ENCODE measurements around the gene GIGYF2. TPM values are rescaled to one million over a fixed set of nuclear protein-coding genes. Genes with fewer than 3 reads are reported as not detected.
A peak's percentile ranks its signal among the peaks of the same experiment; 100 is the strongest.

GIGYF2 gene
- total and polyA plus RNA-seq, 8 donors = 56.2 to 76.6 (median 62.4) TPM

GRCh38 chr2:232873292-232873908 is 176.3 kb downstream of the GIGYF2 start:
- H3K4me1 ChIP-seq = peaks cover 0 to 20% of the 10 kb centered on the region in 2 donors
- ATAC-seq = no peak
- no peak overlapping the region for H3K4me3 ChIP-seq
- H3K9me3 ChIP-seq = no peaks in the 10 kb centered on the region
- intact Hi-C loops (cut with DNase I) = no loop called here
- TF ChIP-seq, protein P1, sequence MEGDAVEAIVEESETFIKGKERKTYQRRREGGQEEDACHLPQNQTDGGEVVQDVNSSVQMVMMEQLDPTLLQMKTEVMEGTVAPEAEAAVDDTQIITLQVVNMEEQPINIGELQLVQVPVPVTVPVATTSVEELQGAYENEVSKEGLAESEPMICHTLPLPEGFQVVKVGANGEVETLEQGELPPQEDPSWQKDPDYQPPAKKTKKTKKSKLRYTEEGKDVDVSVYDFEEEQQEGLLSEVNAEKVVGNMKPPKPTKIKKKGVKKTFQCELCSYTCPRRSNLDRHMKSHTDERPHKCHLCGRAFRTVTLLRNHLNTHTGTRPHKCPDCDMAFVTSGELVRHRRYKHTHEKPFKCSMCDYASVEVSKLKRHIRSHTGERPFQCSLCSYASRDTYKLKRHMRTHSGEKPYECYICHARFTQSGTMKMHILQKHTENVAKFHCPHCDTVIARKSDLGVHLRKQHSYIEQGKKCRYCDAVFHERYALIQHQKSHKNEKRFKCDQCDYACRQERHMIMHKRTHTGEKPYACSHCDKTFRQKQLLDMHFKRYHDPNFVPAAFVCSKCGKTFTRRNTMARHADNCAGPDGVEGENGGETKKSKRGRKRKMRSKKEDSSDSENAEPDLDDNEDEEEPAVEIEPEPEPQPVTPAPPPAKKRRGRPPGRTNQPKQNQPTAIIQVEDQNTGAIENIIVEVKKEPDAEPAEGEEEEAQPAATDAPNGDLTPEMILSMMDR (IDR thresholded peaks at IDR 0.05) = no peak
- DNase-seq = no peak
- H3K27ac ChIP-seq = no peak overlapping the region
- H3K27me3 ChIP-seq = peaks cover 15 to 34% of the 10 kb centered on the region in 2 donors
- no peaks in the 10 kb centered on the region for H3K36me3 ChIP-seq

DNA sequence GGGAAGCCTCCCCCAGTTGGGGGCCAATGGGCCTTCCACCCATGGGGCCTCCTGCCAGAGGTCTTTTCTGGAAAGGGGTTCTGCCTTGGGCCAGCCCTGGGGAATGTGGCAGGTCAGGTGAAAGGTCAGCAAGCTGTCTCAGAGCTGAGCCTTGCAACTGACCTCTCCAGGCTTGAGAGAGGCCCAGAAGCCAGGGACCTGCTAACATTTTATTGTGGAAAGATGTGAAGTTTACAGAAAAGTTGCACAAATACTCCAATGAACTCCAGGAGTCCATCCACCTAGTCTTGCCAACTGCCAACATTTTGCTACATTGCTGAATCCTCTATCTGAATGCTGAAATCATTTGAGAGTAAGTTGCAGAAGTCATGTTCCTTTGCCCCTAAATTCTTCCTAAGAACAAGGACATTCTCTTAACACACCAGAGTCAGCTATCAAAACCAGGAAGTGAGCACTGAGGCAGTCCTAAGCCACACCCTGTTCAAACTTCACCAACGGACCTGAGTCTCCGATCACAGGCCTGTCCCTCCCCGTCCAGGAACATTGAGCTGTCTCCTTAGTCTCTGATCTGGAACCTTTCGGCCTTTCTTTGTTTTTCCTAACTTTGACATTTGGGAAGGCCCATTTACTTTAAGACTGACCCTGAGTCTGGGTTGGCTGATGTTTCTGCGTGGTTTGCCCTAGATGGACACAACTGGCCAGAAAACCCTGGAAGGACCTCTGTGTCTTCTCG is 176.9 kb downstream of the GIGYF2 start:
- H3K27ac ChIP-seq = no peak overlapping the region
- TF ChIP-seq, protein P1 (IDR thresholded peaks at IDR 0.05) = no peak
- peaks cover 0 to 20% of the 10 kb centered on the region in 2 donors for H3K4me1 ChIP-seq
- intact Hi-C loops (cut with DNase I) = no loop called here
- H3K9me3 ChIP-seq = no peaks in the 10 kb centered on the region
- H3K27me3 ChIP-seq = peaks cover 15 to 34% of the 10 kb centered on the region in 2 donors
- no peaks in the 10 kb centered on the region for H3K36me3 ChIP-seq
- no peak overlapping the region for H3K4me3 ChIP-seq
- DNase-seq (no peak), ATAC-seq (no peak)

DNA sequence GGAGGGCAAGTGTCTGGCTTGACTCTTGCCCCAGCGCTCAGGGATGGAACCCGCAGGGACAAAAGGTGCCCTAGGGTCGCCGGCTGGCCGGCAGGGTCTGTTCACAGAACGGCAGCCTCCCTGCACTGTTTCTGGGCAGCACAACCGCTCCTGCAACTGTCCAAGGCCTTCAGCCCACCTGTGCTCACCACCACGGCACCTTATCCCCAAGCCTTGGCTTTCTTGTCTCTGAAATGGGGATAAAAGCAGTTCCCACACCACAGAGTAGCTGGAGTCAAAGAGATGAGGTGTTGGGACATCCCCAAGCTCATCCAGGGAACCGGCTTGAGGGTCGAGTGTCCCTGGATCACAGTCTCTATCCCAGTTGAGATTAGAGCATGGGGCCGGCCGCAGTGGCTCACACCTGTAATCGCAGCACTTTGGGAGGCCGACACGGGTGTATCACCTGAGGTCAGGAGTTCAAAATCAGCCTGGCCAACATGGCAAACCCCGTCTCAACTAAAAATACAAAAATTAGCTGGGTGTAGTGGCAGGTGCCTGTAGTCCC is 177.6 kb downstream of the GIGYF2 start:
- H3K4me3 ChIP-seq = no peak overlapping the region
- H3K27me3 ChIP-seq = peaks cover 15 to 34% of the 10 kb centered on the region in 2 donors
- no peaks in the 10 kb centered on the region for H3K9me3 ChIP-seq
- no peaks in the 10 kb centered on the region for H3K36me3 ChIP-seq
- no peak for ATAC-seq
- DNase-seq = no peak
- no peak overlapping the region for H3K27ac ChIP-seq
- TF ChIP-seq, protein P1 (IDR thresholded peaks at IDR 0.05) = no peak
- intact Hi-C loops (cut with DNase I) = no loop called here
- peaks cover 0 to 20% of the 10 kb centered on the region in 2 donors for H3K4me1 ChIP-seq

- peak overlapping the region; percentile 9 to 35 for H3K4me3 ChIP-seq
- TF ChIP-seq, protein P1 (IDR thresholded peaks at IDR 0.05) = no peak
- H3K27ac ChIP-seq = no peak overlapping the region
- intact Hi-C loops (cut with DNase I) = no loop called here
- DNase-seq (no peak), ATAC-seq (peak; percentile 27)
- no peaks in the 10 kb centered on the region for H3K36me3 ChIP-seq
- peaks cover 15 to 34% of the 10 kb centered on the region in 2 donors for H3K27me3 ChIP-seq
- no peaks in the 10 kb centered on the region for H3K9me3 ChIP-seq
- H3K4me1 ChIP-seq = peaks cover 0 to 20% of the 10 kb centered on the region in 2 donors
These were observed 178.4 kb downstream of the GIGYF2 start for GRCh38 chr2:232875256-232876121.

Measured in left lung (tissue), 10 donors.